ENCODE data around the gene TIAL1. TPM values are rescaled to one million over a fixed set of nuclear protein-coding genes. Genes with fewer than 3 reads are reported as not detected.
A peak's percentile ranks its signal among the peaks of the same experiment; 100 is the strongest.

Gene TIAL1
- total and polyA plus RNA-seq, 2 experiments from 2014 or later, result 92.6 to 131 TPM

DNA sequence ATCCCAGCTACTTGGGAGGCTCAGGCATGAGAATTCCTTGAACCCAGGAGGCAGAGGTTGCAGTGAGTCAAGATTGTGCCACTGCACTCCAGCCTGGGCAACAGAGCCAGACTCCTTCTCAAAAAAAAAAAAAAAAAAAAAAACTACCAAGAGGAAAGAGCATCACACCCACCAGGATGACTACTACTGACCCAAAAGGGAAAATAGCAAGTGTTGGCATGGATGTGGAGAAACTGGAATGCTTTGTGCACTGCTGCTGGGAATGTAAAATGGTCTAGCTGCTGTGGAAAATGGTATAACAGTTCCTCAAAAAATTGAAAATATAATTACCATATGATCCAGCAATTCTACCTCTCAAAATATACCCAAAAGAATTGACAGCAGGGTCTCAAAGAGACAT lies 7.7 kb upstream of the TIAL1 start:
- Histone ChIP-seq H3K27ac (ENCODE audit: low read depth) (no peak overlapping the region), H4K20me1 (replicated peaks; ENCODE audit: insufficient read depth) (no peaks in the 10 kb centered on the region), H3K36me3 (ENCODE audit: insufficient read depth) (no peaks in the 10 kb centered on the region), H3K4me2 (no peak overlapping the region), H3F3A (replicated peaks; ENCODE audit: low read depth) (no peaks in the 10 kb centered on the region), H3K79me2 (replicated peaks; ENCODE audit: insufficient read depth) (no peaks in the 10 kb centered on the region), H3K4me3 (no peak overlapping the region), H3K4me1 (ENCODE audit: insufficient read depth) (no peaks in the 10 kb centered on the region), H2AFZ (no peak overlapping the region), H3K9me2 (ENCODE audit: insufficient read depth) (no peaks in the 10 kb centered on the region), H3K27me3 (ENCODE audit: insufficient read depth) (no peaks in the 10 kb centered on the region)
- no peak for ATAC-seq
- Mint-ChIP-seq H3K27ac (no peak overlapping the region), H3K4me3 (no peak overlapping the region), H3K27me3 (ENCODE audit: insufficient read depth, low read depth, poor library complexity) (peaks cover 9% of the 10 kb centered on the region), H3K9me3 (no peaks in the 10 kb centered on the region), H3K36me3 (ENCODE audit: low read depth) (no peaks in the 10 kb centered on the region), H3K4me1 (no peaks in the 10 kb centered on the region)
- no peak for TF ChIP-seq JUNB (IDR thresholded peaks at IDR 0.05; ENCODE audit: unreplicated experiment)
- no peak for DNase-seq (ENCODE audit: low spot score)

GRCh38 chr10:119602241-119603095 lies 5.7 kb upstream of the TIAL1 start:
- Mint-ChIP-seq H3K36me3 (ENCODE audit: low read depth) (peaks cover 15% of the 10 kb centered on the region), H3K4me3 (no peak overlapping the region), H3K27ac (no peak overlapping the region), H3K4me1 (peaks cover 4% of the 10 kb centered on the region; the same call in 2 of the 3 replicates), H3K9me3 (peaks cover 14% of the 10 kb centered on the region), H3K27me3 (ENCODE audit: insufficient read depth, low read depth, poor library complexity) (peaks cover 4% of the 10 kb centered on the region)
- TF ChIP-seq, protein P1, sequence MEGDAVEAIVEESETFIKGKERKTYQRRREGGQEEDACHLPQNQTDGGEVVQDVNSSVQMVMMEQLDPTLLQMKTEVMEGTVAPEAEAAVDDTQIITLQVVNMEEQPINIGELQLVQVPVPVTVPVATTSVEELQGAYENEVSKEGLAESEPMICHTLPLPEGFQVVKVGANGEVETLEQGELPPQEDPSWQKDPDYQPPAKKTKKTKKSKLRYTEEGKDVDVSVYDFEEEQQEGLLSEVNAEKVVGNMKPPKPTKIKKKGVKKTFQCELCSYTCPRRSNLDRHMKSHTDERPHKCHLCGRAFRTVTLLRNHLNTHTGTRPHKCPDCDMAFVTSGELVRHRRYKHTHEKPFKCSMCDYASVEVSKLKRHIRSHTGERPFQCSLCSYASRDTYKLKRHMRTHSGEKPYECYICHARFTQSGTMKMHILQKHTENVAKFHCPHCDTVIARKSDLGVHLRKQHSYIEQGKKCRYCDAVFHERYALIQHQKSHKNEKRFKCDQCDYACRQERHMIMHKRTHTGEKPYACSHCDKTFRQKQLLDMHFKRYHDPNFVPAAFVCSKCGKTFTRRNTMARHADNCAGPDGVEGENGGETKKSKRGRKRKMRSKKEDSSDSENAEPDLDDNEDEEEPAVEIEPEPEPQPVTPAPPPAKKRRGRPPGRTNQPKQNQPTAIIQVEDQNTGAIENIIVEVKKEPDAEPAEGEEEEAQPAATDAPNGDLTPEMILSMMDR (conservative IDR thresholded peaks at IDR 0.05; ENCODE audit: low read depth in 2 of 2), result peak; percentile 76 to 84
- TF ChIP-seq STAT1 (IDR thresholded peaks at IDR 0.05; ENCODE audit: unreplicated experiment), result no peak
- TF ChIP-seq ZNF114 (CRISPR knock-in tag; IDR thresholded peaks at IDR 0.05), result no peak
- ATAC-seq (peak; percentile 98), DNase-seq (ENCODE audit: low spot score) (peak; percentile 86)
- Histone ChIP-seq H3F3A (replicated peaks; ENCODE audit: low read depth) (no peaks in the 10 kb centered on the region), H3K4me1 (ENCODE audit: insufficient read depth) (no peaks in the 10 kb centered on the region), H4K20me1 (replicated peaks; ENCODE audit: insufficient read depth) (no peaks in the 10 kb centered on the region), H3K36me3 (ENCODE audit: insufficient read depth) (no peaks in the 10 kb centered on the region), H3K79me2 (replicated peaks; ENCODE audit: insufficient read depth) (no peaks in the 10 kb centered on the region), H2AFZ (no peak overlapping the region), H3K27me3 (ENCODE audit: insufficient read depth) (no peaks in the 10 kb centered on the region), H3K27ac (ENCODE audit: low read depth) (no peak overlapping the region), H3K4me2 (no peak overlapping the region), H3K4me3 (no peak overlapping the region), H3K9me2 (ENCODE audit: insufficient read depth) (no peaks in the 10 kb centered on the region)

- DNase-seq (ENCODE audit: low spot score) (no peak), ATAC-seq (no peak)
- Histone ChIP-seq H3K27ac (ENCODE audit: low read depth) (no peak overlapping the region), H3K4me3 (no peak overlapping the region), H3K9me2 (ENCODE audit: insufficient read depth) (no peaks in the 10 kb centered on the region), H4K20me1 (replicated peaks; ENCODE audit: insufficient read depth) (peaks cover 15% of the 10 kb centered on the region), H3F3A (replicated peaks; ENCODE audit: low read depth) (no peaks in the 10 kb centered on the region), H3K79me2 (replicated peaks; ENCODE audit: insufficient read depth) (peaks cover 29% of the 10 kb centered on the region), H3K27me3 (ENCODE audit: insufficient read depth) (no peaks in the 10 kb centered on the region), H2AFZ (no peak overlapping the region; the same call in 1 of the 2 replicates), H3K4me2 (no peak overlapping the region), H3K36me3 (ENCODE audit: insufficient read depth) (peaks cover 4% of the 10 kb centered on the region; the same call in 1 of the 2 replicates), H3K4me1 (ENCODE audit: insufficient read depth) (peaks cover 15% of the 10 kb centered on the region)
- H3K27ac Mint-ChIP-seq, result no peak overlapping the region
- H3K4me1 Mint-ChIP-seq, result peaks cover 19% of the 10 kb centered on the region
- peaks cover 8% of the 10 kb centered on the region for H3K27me3 Mint-ChIP-seq (ENCODE audit: insufficient read depth, low read depth, poor library complexity)
- peaks cover 33% of the 10 kb centered on the region for H3K36me3 Mint-ChIP-seq (ENCODE audit: low read depth)
- peaks cover 16% of the 10 kb centered on the region for H3K9me3 Mint-ChIP-seq
- TF ChIP-seq NANOG (IDR thresholded peaks at IDR 0.05; ENCODE audit: borderline replicate concordance) (no peak), STAT1 (IDR thresholded peaks at IDR 0.05; ENCODE audit: unreplicated experiment) (no peak)
- no peak overlapping the region for H3K4me3 Mint-ChIP-seq
Observed at GRCh38 chr10:119598397-119598796, 1.6 kb upstream of the TIAL1 start.
